Neural progenitor cell (in vitro differentiated cells): ENCODE data around the gene IRAK1.

Experiments
- CTCF ChIP-seq: fragments of 200-600 bp; sonication (generic); IDR thresholded peaks from 2 replicates; pipeline ENCODE4 v1.5.1; 2017; ENCODE audit warnings: antibody characterized with exemption, mild to moderate bottlenecking
- EZH2phosphoT487 ChIP-seq: fragments of 200-600 bp; sonication (generic); IDR thresholded peaks from 2 replicates; pipeline ENCODE4 v1.6.1; 2017; ENCODE audit warnings: antibody characterized with exemption

- no peak for TF ChIP-seq EZH2phosphoT487
- TF ChIP-seq CTCF: no peak
Observed at GRCh38 chrX:153993079-153993478, 26.6 kb downstream of the IRAK1 start.
